OCI-LY1 (cell line): ENCODE data around the gene CEMIP.

Source experiments
- H2AFZ ChIP-seq: fragments of 200-600 bp; sonication (generic), shearing (Covaris generic); 2 replicates; pipeline ENCODE4 v1.6.0; 2014; ENCODE audit warnings: antibody characterized with exemption, mild to moderate bottlenecking, low read length
- H3F3A ChIP-seq: fragments of 200-600 bp; sonication (generic), shearing (Covaris generic); 2 replicates; pipeline ENCODE4 v1.6.0; 2014; ENCODE audit warnings: mild to moderate bottlenecking, antibody characterized with exemption, low read length, moderate library complexity; ENCODE audit not compliant: insufficient read depth
- H3K27ac ChIP-seq: fragments of 200-600 bp; sonication (generic); 2 replicates; pipeline ENCODE4 v1.5.1; 2014; ENCODE audit warnings: low read length, mixed run types, mild to moderate bottlenecking, low read depth; ENCODE audit not compliant: poor library complexity, severe bottlenecking
- H3K27me3 ChIP-seq: fragments of 200-600 bp; sonication (generic); 2 replicates; pipeline ENCODE4 v1.6.0; 2014; ENCODE audit warnings: antibody characterized with exemption, mild to moderate bottlenecking, low read length, moderate library complexity; ENCODE audit not compliant: insufficient read depth
- H3K36me3 ChIP-seq: fragments of 200-600 bp; sonication (generic); 2 replicates; pipeline ENCODE4 v1.6.1; 2014; ENCODE audit warnings: mild to moderate bottlenecking, antibody characterized with exemption, low read length, moderate library complexity, mixed read lengths; ENCODE audit not compliant: insufficient read depth
- H3K4me1 ChIP-seq: fragments of 200-600 bp; sonication (generic); 2 replicates; pipeline ENCODE4 v1.5.1; 2014; ENCODE audit warnings: mild to moderate bottlenecking, low read length, moderate library complexity; ENCODE audit not compliant: insufficient read depth, severe bottlenecking
- H3K4me2 ChIP-seq: fragments of 200-600 bp; sonication (generic), shearing (Covaris generic); 2 replicates; pipeline ENCODE4 v1.6.1; 2014; ENCODE audit warnings: low read length
- H3K4me3 ChIP-seq: fragments of 200-600 bp; sonication (generic); 2 replicates; pipeline ENCODE4 v1.5.1; 2014; ENCODE audit warnings: low read length, low read depth, mild to moderate bottlenecking, mixed read lengths; ENCODE audit not compliant: poor library complexity, severe bottlenecking
- H3K79me2 ChIP-seq: fragments of 200-600 bp; shearing (Covaris generic); 2 replicates; pipeline ENCODE4 v1.6.1; 2016; ENCODE audit warnings: mixed run types, low read length, mixed read lengths; ENCODE audit not compliant: insufficient read depth
- H3K9ac ChIP-seq: fragments of 200-600 bp; sonication (generic), shearing (Covaris generic); 2 replicates; pipeline ENCODE4 v1.6.1; 2014; ENCODE audit warnings: mild to moderate bottlenecking, low read length, mixed read lengths
- H3K9me2 ChIP-seq: fragments of 200-600 bp; sonication (generic), shearing (Covaris generic); 2 replicates; pipeline ENCODE4 v1.6.1; 2014; ENCODE audit warnings: low read depth, mild to moderate bottlenecking, low read length, mixed read lengths
- H3K9me3 ChIP-seq: fragments of 200-600 bp; shearing (Covaris generic); 2 replicates; pipeline ENCODE4 v1.6.1; 2014; ENCODE audit warnings: low read length, mixed read lengths
- H4K20me1 ChIP-seq: fragments of 200-600 bp; sonication (generic), shearing (Covaris generic); 2 replicates; pipeline ENCODE4 v1.6.0; 2016; ENCODE audit warnings: mild to moderate bottlenecking, low read length; ENCODE audit not compliant: insufficient read depth
- EZH2 ChIP-seq: fragments of 200-600 bp; sonication (generic), shearing (Covaris generic); IDR thresholded peaks from 2 replicates; pipeline ENCODE4 v1.8.0; 2017; ENCODE audit warnings: borderline replicate concordance, mixed run types, mild to moderate bottlenecking, antibody characterized with exemption, low read length, moderate library complexity, mixed read lengths
- TF ChIP-seq, protein P1 (sequence below): fragments of 200-600 bp; sonication (generic), shearing (Covaris generic); IDR thresholded peaks from 2 replicates; pipeline ENCODE4 v1.5.1; 2017; ENCODE audit warnings: mild to moderate bottlenecking, antibody characterized with exemption, low read length, moderate library complexity, mixed read lengths

CEMIP gene

DNA sequence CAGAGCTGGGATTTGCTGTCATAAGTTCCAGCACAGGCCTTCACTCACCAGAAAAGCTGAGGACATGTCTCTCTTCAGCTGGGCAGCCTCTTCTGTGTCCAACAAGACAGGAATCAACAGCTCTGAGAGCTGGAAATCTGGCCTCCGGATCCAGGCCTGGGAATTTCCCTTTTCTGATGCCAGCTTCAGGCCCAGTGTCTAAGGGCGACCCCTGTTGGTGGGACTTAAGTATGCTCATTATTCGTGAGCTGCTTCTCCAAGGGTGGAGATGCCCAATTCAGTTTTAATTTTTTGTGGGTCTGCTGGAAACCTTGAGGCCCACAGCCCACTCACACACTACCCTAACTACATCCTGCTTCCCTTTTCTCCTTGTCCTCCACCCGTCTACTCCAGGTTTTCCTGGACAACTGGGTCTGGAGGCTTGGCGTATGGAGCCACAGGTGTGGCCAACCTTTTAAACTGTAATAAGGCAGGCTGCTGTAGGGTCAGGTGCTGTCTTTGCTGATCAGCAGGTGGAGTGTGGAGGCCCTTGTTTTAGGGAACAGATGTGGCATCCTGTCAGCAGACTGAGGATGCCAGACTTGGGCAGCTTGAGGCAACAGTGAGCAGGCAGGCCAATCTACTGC, 2.6 kb upstream of the CEMIP start:
- no peaks in the 10 kb centered on the region for H3F3A ChIP-seq
- H4K20me1 ChIP-seq: no peaks in the 10 kb centered on the region
- H3K4me1 ChIP-seq: no peaks in the 10 kb centered on the region
- H3K27me3 ChIP-seq: 0 out of 2 replicates have a peak, but pooled peaks cover 4% of the 10 kb centered on the region
- H3K36me3 ChIP-seq: no peaks in the 10 kb centered on the region
- no peaks in the 10 kb centered on the region for H3K79me2 ChIP-seq
- TF ChIP-seq, protein P1, sequence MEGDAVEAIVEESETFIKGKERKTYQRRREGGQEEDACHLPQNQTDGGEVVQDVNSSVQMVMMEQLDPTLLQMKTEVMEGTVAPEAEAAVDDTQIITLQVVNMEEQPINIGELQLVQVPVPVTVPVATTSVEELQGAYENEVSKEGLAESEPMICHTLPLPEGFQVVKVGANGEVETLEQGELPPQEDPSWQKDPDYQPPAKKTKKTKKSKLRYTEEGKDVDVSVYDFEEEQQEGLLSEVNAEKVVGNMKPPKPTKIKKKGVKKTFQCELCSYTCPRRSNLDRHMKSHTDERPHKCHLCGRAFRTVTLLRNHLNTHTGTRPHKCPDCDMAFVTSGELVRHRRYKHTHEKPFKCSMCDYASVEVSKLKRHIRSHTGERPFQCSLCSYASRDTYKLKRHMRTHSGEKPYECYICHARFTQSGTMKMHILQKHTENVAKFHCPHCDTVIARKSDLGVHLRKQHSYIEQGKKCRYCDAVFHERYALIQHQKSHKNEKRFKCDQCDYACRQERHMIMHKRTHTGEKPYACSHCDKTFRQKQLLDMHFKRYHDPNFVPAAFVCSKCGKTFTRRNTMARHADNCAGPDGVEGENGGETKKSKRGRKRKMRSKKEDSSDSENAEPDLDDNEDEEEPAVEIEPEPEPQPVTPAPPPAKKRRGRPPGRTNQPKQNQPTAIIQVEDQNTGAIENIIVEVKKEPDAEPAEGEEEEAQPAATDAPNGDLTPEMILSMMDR: peak; percentile 88
- TF ChIP-seq EZH2: no peak
- no peak overlapping the region for H2AFZ ChIP-seq
- H3K4me3 ChIP-seq: no peak overlapping the region
- H3K9me3 ChIP-seq: no peaks in the 10 kb centered on the region
- H3K9me2 ChIP-seq: no peaks in the 10 kb centered on the region
- no peak overlapping the region for H3K4me2 ChIP-seq
- no peak overlapping the region for H3K27ac ChIP-seq
- H3K9ac ChIP-seq: no peak overlapping the region

DNA sequence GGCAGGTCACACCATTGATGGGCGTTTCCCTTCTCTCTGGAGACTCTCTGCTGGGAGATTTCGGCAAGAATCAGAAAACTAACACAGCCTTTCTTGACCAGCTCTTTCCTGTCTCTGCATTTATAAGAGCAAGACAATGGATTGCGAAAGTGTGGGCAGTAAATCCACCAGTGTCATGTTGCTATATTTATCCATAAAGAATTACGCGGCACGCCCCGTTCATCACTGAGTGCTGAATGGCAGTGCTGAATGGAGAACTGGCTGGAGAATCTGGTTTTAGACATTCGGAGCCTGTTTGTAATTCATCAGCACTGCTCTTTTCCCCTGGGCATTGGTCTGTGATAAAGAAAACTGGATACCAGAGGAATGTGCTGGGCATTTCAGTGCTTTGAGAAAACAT, 2.0 kb upstream of the CEMIP start:
- Histone ChIP-seq H3K36me3 (no peaks in the 10 kb centered on the region), H2AFZ (no peak overlapping the region), H3K27ac (no peak overlapping the region), H3K9me3 (no peaks in the 10 kb centered on the region), H3K9ac (no peak overlapping the region), H3K79me2 (no peaks in the 10 kb centered on the region), H3K9me2 (no peaks in the 10 kb centered on the region), H3K4me1 (no peaks in the 10 kb centered on the region), H3F3A (no peaks in the 10 kb centered on the region), H4K20me1 (no peaks in the 10 kb centered on the region), H3K27me3 (0 out of 2 replicates have a peak, but pooled peaks cover 4% of the 10 kb centered on the region), H3K4me2 (no peak overlapping the region), H3K4me3 (no peak overlapping the region)
- TF ChIP-seq EZH2: no peak
- TF ChIP-seq, protein P1: no peak

DNA sequence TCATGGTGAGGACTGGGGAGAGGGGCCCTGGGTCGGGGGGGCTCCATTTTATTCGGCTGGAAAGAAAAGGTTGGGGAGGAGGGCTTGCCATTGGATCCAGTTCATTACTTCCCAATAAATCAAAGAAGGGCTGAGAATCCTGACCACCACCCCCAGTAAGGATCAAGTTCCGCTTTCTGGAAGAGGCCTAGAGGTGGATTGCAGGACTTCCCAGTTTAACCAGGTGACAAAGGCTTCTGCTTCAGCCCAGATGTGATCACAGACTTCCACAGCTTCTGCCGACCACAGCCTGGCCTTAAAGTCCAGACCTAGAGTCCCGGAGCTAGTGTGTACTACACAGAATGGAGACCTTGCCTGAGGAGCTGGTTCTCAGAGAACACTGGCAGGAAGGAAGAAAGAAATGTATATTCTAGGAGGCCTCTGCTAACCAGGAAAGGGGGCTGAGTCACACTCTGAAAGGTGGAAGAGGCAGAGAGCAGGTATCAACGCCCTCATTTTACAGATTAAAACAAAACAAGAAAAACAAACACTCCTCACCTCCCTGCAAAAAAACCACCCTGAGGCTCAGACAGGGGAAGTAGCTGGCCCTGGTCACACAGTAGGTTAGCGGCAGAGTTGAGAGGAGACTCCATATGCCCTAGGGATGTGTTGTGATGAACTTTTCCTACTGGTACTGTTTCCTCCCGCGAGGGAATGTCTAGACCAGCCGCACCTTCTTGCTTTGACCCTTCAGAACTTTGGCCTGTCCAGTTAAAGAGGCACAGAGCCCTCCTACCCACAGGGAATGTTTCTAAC, 1.1 kb upstream of the CEMIP start:
- H3F3A ChIP-seq: no peaks in the 10 kb centered on the region
- no peaks in the 10 kb centered on the region for H4K20me1 ChIP-seq
- no peaks in the 10 kb centered on the region for H3K79me2 ChIP-seq
- H3K9ac ChIP-seq: no peak overlapping the region
- no peaks in the 10 kb centered on the region for H3K36me3 ChIP-seq
- no peaks in the 10 kb centered on the region for H3K4me1 ChIP-seq
- TF ChIP-seq, protein P1: no peak
- TF ChIP-seq EZH2: no peak
- H3K27ac ChIP-seq: no peak overlapping the region
- no peak overlapping the region for H2AFZ ChIP-seq
- H3K27me3 ChIP-seq: 0 out of 2 replicates have a peak, but pooled peaks cover 4% of the 10 kb centered on the region
- H3K9me2 ChIP-seq: no peaks in the 10 kb centered on the region
- no peak overlapping the region for H3K4me3 ChIP-seq
- no peak overlapping the region for H3K4me2 ChIP-seq
- no peaks in the 10 kb centered on the region for H3K9me3 ChIP-seq
